Measurements from ENCODE around the gene DOCK10. TPM values are rescaled to one million over a fixed set of nuclear protein-coding genes. Genes with fewer than 3 reads are reported as not detected.
A peak's percentile ranks its signal among the peaks of the same experiment; 100 is the strongest.

The DOCK10 gene
- total and polyA plus RNA-seq, 2 donors (not counting 1 experiment from before 2014, with no cell fraction given) = 20.8 to 26.3 TPM

DNA sequence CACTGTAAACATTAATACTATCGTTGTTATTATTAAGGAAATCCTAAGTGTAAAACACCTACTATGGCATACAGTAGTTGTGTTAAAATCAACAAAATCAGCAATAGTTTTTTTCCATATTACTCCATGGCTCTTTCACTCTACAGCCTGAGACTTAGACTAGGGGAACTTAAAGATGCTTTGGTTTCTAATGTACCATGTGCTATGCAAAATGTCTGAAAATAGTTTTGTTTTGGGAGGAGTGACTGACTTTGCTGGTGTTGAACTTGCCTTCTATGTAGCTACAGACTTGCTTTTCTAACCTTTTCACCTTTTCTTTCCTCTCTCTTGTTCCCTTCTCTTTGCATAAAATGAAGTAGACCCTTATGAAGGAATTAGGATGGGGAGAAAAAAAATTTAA, 167.1 kb downstream of the DOCK10 start:
- Histone ChIP-seq H3K27me3 (ENCODE audit: control insufficient read depth, insufficient read depth, low read length) (no peaks in the 10 kb centered on the region), H3K36me3 (ENCODE audit: control insufficient read depth, insufficient read depth, low read length) (peaks cover 5% of the 10 kb centered on the region), H3K79me2 (ENCODE audit: control insufficient read depth, insufficient read depth, low read length) (no peaks in the 10 kb centered on the region), H2AFZ (ENCODE audit: low read length) (no peak overlapping the region), H3K4me2 (ENCODE audit: extremely low read depth, insufficient read depth, low read length) (no peak overlapping the region), H4K20me1 (ENCODE audit: control insufficient read depth, extremely low read depth, insufficient read depth, low read length) (no peaks in the 10 kb centered on the region), H3K9me3 (ENCODE audit: control insufficient read depth, insufficient read depth, low read depth, low read length) (no peaks in the 10 kb centered on the region), H3K4me3 (replicated peaks in 1 of 4; ENCODE audit: control extremely low read depth in 1 of 4, insufficient read depth in 1 of 4, low read depth in 3 of 4, low read length in 4 of 4) (no peak overlapping the region), H3K9ac (ENCODE audit: insufficient read depth, low read length) (no peak overlapping the region), H3K4me1 (ENCODE audit: control insufficient read depth, extremely low read depth, insufficient read depth, low read length) (no peaks in the 10 kb centered on the region), H3K27ac (ENCODE audit: insufficient read depth, low read length) (no peak overlapping the region)
- TF ChIP-seq EZH2 (IDR thresholded peaks at IDR 0.05; ENCODE audit: low read length, missing control alignments) = no peak
- TF ChIP-seq, protein P1, sequence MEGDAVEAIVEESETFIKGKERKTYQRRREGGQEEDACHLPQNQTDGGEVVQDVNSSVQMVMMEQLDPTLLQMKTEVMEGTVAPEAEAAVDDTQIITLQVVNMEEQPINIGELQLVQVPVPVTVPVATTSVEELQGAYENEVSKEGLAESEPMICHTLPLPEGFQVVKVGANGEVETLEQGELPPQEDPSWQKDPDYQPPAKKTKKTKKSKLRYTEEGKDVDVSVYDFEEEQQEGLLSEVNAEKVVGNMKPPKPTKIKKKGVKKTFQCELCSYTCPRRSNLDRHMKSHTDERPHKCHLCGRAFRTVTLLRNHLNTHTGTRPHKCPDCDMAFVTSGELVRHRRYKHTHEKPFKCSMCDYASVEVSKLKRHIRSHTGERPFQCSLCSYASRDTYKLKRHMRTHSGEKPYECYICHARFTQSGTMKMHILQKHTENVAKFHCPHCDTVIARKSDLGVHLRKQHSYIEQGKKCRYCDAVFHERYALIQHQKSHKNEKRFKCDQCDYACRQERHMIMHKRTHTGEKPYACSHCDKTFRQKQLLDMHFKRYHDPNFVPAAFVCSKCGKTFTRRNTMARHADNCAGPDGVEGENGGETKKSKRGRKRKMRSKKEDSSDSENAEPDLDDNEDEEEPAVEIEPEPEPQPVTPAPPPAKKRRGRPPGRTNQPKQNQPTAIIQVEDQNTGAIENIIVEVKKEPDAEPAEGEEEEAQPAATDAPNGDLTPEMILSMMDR (conservative IDR thresholded peaks at IDR 0.05 in 1 of 2, IDR thresholded peaks at IDR 0.05 in 1 of 2; ENCODE audit: low read depth in 1 of 2, low read length in 2 of 2) = no peak
- DNase-seq (ENCODE audit: low read depth in 2 of 2) = no peak

DNA sequence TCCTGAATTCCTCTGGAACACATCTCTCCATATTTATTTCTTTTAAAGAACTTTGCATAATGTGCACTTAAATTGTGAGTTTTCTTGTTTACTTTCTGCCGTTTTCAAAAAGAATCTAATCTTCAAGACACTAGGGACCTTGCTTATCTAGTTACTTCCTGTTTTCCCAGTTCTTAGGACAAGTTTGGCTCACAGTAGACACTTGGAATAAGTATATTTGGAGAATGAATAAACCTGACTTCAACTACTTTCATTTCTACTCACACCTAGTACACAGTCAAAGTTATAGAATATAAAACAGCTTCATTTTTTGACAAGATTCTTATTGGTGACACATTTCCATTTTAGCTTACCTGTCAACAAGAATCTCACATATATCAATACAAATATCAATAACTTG, 170.5 kb downstream of the DOCK10 start:
- Histone ChIP-seq H3K4me2 (ENCODE audit: extremely low read depth, insufficient read depth, low read length) (no peak overlapping the region), H3K36me3 (ENCODE audit: control insufficient read depth, insufficient read depth, low read length) (peaks cover 5% of the 10 kb centered on the region), H3K9ac (ENCODE audit: insufficient read depth, low read length) (no peak overlapping the region), H3K27me3 (ENCODE audit: control insufficient read depth, insufficient read depth, low read length) (no peaks in the 10 kb centered on the region), H3K4me1 (ENCODE audit: control insufficient read depth, extremely low read depth, insufficient read depth, low read length) (peaks cover 3% of the 10 kb centered on the region), H3K79me2 (ENCODE audit: control insufficient read depth, insufficient read depth, low read length) (no peaks in the 10 kb centered on the region), H3K27ac (ENCODE audit: insufficient read depth, low read length) (no peak overlapping the region), H3K9me3 (ENCODE audit: control insufficient read depth, insufficient read depth, low read depth, low read length) (no peaks in the 10 kb centered on the region), H2AFZ (ENCODE audit: low read length) (no peak overlapping the region), H4K20me1 (ENCODE audit: control insufficient read depth, extremely low read depth, insufficient read depth, low read length) (no peaks in the 10 kb centered on the region), H3K4me3 (replicated peaks in 1 of 4; ENCODE audit: control extremely low read depth in 1 of 4, insufficient read depth in 1 of 4, low read depth in 3 of 4, low read length in 4 of 4) (no peak overlapping the region)
- no peak for DNase-seq (ENCODE audit: low read depth in 2 of 2)
- TF ChIP-seq, protein P1 (conservative IDR thresholded peaks at IDR 0.05 in 1 of 2, IDR thresholded peaks at IDR 0.05 in 1 of 2; ENCODE audit: low read depth in 1 of 2, low read length in 2 of 2) = no peak
- no peak for TF ChIP-seq EZH2 (IDR thresholded peaks at IDR 0.05; ENCODE audit: low read length, missing control alignments)

DNA sequence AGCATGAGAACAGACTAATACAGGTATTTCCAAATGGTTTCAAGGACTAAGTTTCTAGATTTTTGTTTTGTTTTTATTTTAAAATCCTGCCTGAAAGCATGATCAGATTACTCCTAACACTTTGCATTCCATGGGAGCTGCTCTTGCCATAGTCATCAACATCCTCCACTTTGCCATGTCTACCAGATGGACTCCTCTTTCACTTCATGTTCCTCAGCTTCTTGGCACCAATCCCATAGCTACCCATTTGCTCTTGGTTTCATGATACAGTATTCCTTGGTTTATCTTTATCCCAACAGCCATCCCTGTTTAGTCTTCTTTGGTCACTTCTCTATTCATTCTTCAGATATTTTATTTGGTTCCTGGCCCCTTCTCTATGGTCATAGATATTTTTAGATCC, 171.9 kb downstream of the DOCK10 start:
- no peak overlapping the region for H3K4me2 ChIP-seq (ENCODE audit: extremely low read depth, insufficient read depth, low read length)
- H3K9me3 ChIP-seq (ENCODE audit: control insufficient read depth, insufficient read depth, low read depth, low read length) = no peaks in the 10 kb centered on the region
- H3K27ac ChIP-seq (ENCODE audit: insufficient read depth, low read length) = peak overlapping the region; percentile 84
- H3K4me3 ChIP-seq (replicated peaks in 1 of 4; ENCODE audit: control extremely low read depth in 1 of 4, insufficient read depth in 1 of 4, low read depth in 3 of 4, low read length in 4 of 4) = no peak overlapping the region
- DNase-seq (ENCODE audit: low read depth in 2 of 2) = peak; percentile 16 to 35
- H3K27me3 ChIP-seq (ENCODE audit: control insufficient read depth, insufficient read depth, low read length) = no peaks in the 10 kb centered on the region
- H3K4me1 ChIP-seq (ENCODE audit: control insufficient read depth, extremely low read depth, insufficient read depth, low read length) = peaks cover 3% of the 10 kb centered on the region
- no peaks in the 10 kb centered on the region for H3K79me2 ChIP-seq (ENCODE audit: control insufficient read depth, insufficient read depth, low read length)
- no peak overlapping the region for H3K9ac ChIP-seq (ENCODE audit: insufficient read depth, low read length)
- no peak overlapping the region for H2AFZ ChIP-seq (ENCODE audit: low read length)
- TF ChIP-seq, protein P1 (conservative IDR thresholded peaks at IDR 0.05 in 1 of 2, IDR thresholded peaks at IDR 0.05 in 1 of 2; ENCODE audit: low read depth in 1 of 2, low read length in 2 of 2) = no peak
- TF ChIP-seq EZH2 (IDR thresholded peaks at IDR 0.05; ENCODE audit: low read length, missing control alignments) = no peak
- no peaks in the 10 kb centered on the region for H4K20me1 ChIP-seq (ENCODE audit: control insufficient read depth, extremely low read depth, insufficient read depth, low read length)
- H3K36me3 ChIP-seq (ENCODE audit: control insufficient read depth, insufficient read depth, low read length) = peaks cover 2% of the 10 kb centered on the region
